Measurements from ENCODE around the gene ART1.

DNA sequence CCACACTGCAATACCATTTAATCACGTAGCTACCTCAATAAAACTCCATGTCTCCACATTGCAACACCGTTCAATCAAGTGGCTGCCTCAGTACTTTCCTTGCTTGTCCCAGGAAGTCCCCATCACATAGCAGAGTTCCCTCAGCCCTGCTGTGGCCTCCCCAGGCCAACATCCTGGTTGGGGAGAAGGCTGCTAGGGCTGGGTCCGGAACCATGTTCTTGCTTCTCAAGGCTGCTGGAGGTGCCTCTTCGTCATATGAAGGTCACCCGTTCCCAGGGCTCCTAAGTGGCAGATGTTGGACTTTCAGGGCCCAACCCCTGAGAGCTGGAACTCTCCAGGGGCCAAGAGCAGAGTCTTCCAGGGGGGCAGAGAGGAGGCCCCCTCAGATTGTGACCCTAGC is 6.4 kb upstream of the ART1 start:
- TF ChIP-seq, protein P1, sequence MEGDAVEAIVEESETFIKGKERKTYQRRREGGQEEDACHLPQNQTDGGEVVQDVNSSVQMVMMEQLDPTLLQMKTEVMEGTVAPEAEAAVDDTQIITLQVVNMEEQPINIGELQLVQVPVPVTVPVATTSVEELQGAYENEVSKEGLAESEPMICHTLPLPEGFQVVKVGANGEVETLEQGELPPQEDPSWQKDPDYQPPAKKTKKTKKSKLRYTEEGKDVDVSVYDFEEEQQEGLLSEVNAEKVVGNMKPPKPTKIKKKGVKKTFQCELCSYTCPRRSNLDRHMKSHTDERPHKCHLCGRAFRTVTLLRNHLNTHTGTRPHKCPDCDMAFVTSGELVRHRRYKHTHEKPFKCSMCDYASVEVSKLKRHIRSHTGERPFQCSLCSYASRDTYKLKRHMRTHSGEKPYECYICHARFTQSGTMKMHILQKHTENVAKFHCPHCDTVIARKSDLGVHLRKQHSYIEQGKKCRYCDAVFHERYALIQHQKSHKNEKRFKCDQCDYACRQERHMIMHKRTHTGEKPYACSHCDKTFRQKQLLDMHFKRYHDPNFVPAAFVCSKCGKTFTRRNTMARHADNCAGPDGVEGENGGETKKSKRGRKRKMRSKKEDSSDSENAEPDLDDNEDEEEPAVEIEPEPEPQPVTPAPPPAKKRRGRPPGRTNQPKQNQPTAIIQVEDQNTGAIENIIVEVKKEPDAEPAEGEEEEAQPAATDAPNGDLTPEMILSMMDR (IDR thresholded peaks at IDR 0.05) = no peak
- TF ChIP-seq POLR2A (IDR thresholded peaks at IDR 0.05) (no peak), POLR2AphosphoS5 (IDR thresholded peaks at IDR 0.05) (no peak), EP300 (IDR thresholded peaks at IDR 0.05) (no peak)
